HG02571 (cell line): ENCODE measurements around the gene SRD5A3.

Experiments used
- ATAC-seq: cut with Tn5 transposase; IDR thresholded peaks from one replicate; pipeline ENCODE4 v1.9.1; 2021; ENCODE audit warnings: mild to moderate bottlenecking, moderate library complexity; ENCODE audit not compliant: unreplicated experiment

Gene SRD5A3

DNA sequence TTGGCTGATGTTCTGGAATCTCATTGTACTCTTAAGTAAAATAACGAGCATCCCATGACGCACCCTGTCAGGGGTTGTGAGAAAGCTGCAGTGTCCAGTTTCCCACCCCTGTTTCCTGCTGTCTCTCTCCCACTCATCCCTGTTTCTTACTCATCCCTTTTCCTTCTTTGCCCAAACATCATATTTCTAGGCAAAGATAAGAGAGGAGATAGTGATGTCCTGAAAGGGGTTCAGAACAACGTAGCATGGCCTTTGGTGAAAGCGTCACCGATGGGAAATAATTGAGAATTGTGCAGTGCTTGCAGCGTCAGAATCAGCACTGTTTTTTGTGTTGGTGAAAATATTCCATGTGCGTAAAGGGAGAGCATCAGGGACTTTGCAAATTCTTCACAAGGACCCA, 26.2 kb downstream of the SRD5A3 start:
- no peak for ATAC-seq

GRCh38 chr4:55373461-55373860, 27.4 kb downstream of the SRD5A3 start:
- no peak for ATAC-seq

DNA sequence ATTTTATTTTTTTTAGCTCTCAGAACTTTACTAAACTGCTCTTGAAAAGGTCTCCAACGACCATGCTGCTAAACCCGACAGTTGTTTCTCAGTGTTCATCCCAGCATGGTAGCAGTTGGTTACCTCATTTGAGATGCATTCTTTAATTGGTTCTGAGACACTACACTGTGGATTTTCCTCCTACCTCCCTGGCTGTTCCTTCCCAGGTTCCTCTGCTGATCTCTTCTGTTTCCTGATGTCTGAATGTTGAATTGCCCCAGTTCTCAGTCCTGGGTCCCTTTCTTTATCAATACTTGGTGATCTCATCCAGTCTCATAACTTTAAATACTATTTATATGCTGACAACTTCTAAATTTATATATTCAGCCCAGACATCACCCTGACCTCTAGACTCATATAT, 30.7 kb downstream of the SRD5A3 start:
- no peak for ATAC-seq

DNA sequence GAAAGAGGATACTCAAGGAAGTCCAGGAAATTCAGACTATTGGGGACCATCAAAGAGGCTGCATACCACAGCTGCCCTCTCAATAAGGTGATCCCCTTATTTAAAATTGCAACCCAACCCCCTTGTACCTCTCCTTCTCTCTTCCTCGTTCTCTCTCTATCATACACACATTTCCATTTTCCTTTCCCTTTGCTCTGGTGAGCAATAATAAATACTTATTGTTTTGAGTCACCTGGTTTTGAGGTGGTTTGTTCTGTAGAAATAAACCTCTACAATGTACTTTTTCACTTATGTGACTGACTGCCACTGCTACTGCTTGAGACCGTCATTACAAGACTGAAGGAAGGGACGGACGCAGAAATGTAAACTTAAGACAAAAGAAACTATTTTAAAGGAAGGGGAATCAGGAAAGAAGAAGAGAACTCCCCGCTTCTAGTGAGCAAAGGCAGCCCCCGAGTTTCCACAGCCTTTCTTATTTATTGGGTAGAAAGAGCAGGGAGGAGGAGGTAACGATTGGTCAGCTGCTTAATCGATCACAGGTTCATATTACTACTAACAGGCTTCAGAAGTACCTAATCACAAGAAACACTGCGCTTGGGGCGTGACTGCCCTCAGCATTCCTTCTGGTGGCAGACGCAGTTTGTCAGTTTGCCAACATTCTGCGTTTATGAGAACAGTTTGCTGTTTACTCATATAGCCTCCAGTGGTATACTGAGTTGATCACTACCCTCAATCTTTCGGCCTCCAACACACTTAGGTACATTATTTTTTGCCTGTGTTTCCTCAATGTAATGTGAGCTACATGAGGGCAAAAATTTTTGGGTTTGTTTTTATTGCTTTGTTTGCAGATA, 32.8 kb downstream of the SRD5A3 start:
- ATAC-seq = no peak

DNA sequence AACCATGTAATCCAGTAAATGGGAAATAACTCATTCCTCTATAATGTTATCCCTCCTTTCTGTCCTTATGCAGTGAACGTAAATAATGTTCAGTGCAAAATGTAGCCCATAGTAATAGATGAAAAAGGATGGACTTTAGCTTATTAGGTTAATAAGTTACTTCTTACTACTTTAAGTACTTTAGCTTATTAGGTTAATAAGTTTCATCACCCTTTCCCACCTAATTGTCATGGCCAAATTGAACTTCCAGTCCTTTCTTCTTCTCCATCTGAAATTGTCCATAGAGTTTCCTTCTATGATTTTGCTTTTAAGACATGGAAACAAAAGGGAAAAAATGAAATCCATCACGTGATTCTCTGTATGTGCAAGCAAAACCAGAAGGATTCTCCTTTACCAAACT, 34.5 kb downstream of the SRD5A3 start:
- ATAC-seq = no peak

DNA sequence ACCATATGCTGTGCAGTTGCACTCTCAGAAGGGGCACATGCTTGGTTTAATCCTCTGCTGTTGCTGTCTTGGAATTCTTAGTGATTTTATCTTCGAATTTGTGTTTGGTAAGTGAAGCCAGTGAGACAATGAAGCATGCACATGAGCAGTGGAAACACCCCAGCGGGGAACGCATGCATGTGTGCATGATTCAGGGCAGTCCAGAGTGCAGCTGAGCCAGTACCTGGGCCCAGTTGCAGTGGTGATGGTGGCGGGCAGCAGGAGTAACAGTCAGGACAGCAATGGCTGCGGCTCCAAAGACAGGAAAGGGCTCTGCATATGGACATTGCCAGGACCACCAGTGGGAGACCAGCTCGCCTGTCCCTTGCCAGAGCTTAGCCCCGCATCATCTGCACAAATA, 35.5 kb downstream of the SRD5A3 start:
- ATAC-seq = no peak

DNA sequence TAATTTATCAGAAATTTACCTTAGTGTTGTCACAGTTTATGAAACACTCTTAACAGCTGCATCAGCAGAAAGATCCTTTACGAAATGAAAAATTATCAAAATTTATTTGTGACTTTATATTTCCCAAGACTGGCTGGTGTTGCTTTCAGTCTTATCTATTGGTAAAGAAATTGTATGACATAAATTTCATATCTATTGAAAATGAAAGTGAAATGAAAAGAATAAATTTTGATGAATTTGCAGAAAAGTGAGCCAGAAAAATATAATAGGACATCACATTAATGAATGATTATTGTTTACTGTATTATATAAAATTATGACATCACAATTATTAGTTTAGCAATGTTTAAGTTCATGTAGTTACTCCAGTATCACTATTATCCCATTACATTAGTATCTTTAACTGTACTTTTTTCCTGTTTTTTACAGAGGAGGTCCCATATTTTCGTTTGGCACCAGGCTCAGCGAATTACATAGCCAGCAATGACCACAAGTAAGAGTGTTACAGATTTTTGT, 36.5 kb downstream of the SRD5A3 start:
- no peak for ATAC-seq

- no peak for ATAC-seq
Measured at GRCh38 chr4:55385201-55385649, 39.2 kb downstream of the SRD5A3 start.

- ATAC-seq = peak; percentile 70
Measured at GRCh38 chr4:55386073-55386472, 40.0 kb downstream of the SRD5A3 start.

- ATAC-seq = no peak
Measured at GRCh38 chr4:55386840-55387239, 40.8 kb downstream of the SRD5A3 start.

DNA sequence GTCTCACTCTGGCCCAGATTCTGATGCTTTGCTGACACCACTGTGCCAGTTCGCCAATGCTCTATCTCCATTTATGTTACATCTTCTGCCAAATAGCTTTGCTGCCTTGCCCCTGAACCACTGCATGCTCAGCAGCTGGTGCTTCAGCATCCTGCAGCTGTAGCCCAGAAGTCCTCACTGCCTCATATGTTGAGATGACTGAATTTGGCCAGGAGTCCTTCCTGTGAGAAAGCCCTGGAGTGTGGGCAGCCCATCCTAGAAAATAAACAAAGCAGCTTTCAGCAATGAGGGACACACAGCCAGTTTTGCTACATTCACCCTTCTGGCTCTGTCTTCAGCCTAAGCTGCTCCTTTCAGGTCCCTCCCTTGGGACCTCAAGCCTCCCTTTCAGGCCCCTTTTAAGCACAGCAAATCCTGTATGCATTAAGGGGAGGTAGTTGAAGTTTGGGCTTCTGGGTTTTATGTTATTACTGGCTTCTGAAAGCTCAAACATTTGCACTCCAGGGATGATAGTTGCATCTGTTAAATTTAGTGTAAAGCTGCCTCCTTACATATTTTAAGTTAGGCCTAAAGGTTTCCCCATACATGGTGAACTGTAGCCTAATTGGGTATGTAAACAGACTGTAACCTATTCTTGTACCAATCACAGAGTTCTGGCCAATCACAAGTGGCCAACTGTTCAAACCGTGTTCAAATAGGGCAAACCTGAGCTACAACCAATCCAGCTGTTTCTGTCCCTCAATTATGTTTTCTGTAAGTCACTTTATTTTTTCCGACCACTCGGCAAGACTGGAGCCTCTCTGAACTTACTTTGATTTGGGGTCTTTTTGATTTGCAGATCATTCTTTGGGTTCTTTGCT, 47.6 kb downstream of the SRD5A3 start:
- ATAC-seq = no peak

- ATAC-seq = peak; percentile 0
Measured at GRCh38 chr4:55395218-55395528, 49.1 kb downstream of the SRD5A3 start.

DNA sequence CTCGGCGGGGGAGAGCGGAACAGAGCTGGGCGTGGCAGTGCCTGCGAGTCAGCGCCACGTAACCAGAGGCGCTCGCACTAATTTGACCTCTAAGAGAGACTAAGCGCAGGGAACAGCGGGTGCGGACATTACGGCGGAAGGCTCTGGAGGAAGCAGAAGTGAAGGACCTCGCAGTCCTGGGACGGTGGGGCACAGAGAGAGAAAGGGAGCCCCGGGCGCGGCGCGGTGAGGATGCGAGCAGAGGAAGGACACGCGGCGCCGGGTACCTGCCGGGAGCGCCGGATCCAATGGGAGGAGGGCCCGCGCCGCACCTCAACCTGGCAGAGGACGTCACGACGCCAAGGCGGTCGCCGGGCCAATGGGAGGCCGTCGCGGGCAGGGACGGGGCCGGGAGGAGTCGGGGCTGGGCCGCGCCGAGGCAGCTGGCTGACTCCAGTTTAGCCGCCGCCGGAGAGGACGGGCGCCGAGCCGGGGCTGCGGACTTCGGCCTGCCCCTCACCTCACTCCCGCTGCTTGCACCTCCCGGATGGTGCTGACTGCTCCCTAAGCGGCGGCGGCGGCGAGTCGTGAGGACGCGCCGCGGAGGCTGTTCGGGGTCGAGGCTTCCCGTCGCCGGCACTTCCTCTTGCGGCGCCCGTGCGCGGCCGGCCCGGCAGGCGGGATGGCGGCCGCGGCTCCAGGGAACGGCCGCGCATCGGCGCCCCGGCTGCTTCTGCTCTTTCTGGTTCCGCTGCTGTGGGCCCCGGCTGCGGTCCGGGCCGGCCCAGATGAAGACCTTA, 49.7 kb downstream of the SRD5A3 start, which contains the start of gene TMEM165:
Gene TMEM165 (plus strand): TSS at position 429 of the 779 bp plus-strand sequence. CDS start 233 bp downstream, at position 662.
- peak; percentile 94 for ATAC-seq

GRCh38 chr4:55396308-55397125, 50.5 kb downstream of the SRD5A3 start:
- peak; percentile 28 for ATAC-seq

GRCh38 chr4:55397126-55397436, 51.0 kb downstream of the SRD5A3 start:
- no peak for ATAC-seq

- ATAC-seq = no peak
Measured at GRCh38 chr4:55397520-55398321, 51.7 kb downstream of the SRD5A3 start.

DNA sequence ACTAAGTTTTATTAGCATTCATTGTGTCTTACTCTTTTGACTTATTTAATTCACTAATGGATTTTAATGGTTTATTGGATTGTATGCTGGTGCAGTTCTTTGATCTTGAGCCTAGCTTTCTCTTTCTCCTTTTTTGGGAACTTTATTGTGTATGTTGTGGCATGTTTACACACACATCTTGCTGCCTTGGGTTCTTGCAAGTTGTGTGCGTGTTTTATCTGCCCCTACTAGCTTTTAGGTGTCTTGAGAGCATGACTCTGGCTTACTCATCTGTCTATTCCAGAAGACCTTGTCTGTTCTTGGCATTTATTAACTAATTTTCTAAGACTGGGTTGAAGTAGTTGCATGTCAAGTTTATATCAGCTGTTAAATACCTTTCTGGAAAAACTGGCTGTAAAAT, 52.4 kb downstream of the SRD5A3 start:
- ATAC-seq = no peak

DNA sequence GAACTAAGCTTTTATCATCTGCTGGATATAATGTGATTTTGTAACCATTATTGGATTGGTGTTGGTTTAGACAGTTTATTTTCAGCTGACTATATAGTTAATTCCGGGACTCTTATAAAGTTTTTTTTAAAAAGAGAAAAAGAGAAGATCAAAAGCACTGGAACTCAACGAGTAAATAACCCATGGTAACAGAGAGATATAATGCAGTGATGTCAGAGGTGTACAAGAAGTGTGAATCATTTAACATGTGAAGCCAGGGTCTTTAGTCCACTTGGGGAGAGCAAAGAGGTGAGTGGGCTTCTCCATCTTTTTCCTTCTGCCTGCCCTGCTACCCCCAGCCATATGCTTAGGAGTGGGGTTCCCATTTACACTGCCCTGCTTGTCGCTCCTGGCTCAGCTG, 52.9 kb downstream of the SRD5A3 start:
- no peak for ATAC-seq

GRCh38 chr4:55399581-55399980, 53.5 kb downstream of the SRD5A3 start:
- no peak for ATAC-seq
